Measurements from ENCODE around the gene SOCS4.

- TF ChIP-seq POLR2AphosphoS5 (IDR thresholded peaks at IDR 0.05), result no peak
- no peak for TF ChIP-seq CTCF (IDR thresholded peaks at IDR 0.05 in 8 of 11, conservative IDR thresholded peaks at IDR 0.05 in 3 of 11)
These were observed 26.0 kb downstream of the SOCS4 start for GRCh38 chr14:55053018-55053417.
